Left renal cortex interstitium (tissue), 4 donors: ENCODE measurements around the gene HSD3B7. TPM values are rescaled to one million over a fixed set of nuclear protein-coding genes. Genes with fewer than 3 reads are reported as not detected.
"Not testable (repeated sequence)": the region's sequence is repeated elsewhere in the genome, so short reads cannot be mapped to it uniquely, and the experiment has no call there.

Experiments used
- DNase-seq, 4 donors: peaks; one replicate each; pipeline ENCODE4 v3.0.0-alpha.2; 2013; ENCODE audit warnings: low read depth in 4 of 4, low spot score in 2 of 4, missing footprints in 1 of 4
- polyA plus RNA-seq, 4 donors: library from polyadenylated mRNA; unstranded; fragments of 120-200 nt; gene quantifications; one replicate each; pipeline ENCODE4 v1.2.1, GENCODE V29; 2013; ENCODE audit not compliant: insufficient read length in 4 of 4

The HSD3B7 gene
- polyA plus RNA-seq: 10 to 100 TPM in 2 of 4 donors, 1 to 10 TPM in 2; 7.2 to 12.0 (median 9.4) TPM

DNA sequence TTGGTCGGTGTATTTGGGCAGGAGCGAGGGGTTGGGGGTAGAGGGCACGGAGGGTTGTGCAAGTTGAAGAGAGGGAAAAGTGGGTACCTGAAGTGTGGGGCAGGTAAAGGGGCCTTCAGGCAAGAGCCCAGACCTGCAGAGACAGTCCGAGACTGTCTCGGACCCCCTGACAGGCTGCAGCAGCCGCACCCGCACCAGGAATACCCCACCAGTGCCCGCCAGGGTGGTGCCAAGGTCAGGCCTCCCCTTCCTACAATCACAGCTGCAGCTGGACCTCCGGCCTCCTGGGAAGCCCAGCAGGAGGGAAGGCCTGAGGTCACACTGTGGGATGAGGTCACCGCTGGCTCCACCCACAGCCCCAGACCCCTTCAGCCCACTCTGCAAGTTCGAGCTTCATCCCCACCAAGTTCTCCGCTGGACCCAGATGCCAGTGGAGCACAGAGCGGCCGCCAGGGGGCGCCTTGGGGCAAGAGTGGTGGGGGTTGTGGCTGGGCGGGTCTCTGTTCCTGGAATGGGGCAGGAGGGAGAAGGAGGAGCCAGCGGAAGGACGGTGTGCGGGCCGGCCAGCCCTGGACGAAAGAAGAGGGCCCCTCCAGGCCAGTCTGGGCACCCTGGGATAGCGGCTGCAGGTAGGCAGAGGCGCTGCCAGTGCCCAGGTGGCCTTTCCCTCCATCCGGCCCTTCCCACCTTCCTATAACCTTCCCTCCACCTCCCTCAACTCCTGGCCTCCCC lies at the start of gene HSD3B7:
Gene HSD3B7, plus strand, starts transcription at position 539 of the 732 bp plus-strand sequence. CDS start 452 bp downstream, outside the sequence.
- DNase-seq: peak; percentile 25 to 61 (median 54)

DNA sequence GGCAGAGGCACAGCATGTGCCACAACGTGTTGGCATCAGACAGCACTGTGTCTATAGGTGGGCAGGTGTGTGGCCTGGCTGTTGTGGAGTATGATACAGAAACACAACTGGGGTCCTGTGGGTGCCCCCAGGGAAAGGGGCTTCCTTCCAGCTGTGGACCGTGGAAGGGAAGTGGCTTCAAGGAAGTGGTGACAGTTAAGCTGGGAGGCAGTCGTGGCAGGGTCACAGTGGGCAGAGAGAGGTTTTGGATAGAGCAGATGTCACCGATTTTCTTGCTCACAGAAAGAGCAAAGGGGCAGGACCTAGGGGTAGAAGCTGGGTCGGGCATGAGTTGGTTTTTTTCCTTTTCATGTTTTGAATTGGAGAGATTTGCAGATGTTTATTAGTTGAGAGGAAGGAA lies 47.3 kb upstream of the HSD3B7 start:
- no peak for DNase-seq

DNA sequence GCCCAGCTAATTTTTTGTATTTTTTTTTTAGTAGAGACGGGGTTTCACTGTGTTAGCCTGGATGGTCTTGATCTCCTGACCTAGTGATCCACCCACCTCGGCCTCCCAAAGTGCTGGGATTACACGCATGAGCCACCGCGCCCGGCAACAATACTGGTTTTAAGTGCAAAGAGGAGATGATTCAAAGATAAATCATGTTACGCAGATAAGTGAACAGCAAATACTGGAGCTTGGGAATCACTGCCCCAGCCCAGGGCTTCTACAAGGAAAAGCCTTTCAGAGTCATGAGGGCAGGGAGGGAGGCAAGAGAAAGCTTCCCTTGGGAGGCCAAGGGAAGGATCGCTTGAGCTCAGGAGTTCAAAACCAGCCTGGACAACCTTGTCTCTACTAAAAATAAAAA lies 45.4 kb upstream of the HSD3B7 start:
- not testable (repeated sequence) for DNase-seq

DNA sequence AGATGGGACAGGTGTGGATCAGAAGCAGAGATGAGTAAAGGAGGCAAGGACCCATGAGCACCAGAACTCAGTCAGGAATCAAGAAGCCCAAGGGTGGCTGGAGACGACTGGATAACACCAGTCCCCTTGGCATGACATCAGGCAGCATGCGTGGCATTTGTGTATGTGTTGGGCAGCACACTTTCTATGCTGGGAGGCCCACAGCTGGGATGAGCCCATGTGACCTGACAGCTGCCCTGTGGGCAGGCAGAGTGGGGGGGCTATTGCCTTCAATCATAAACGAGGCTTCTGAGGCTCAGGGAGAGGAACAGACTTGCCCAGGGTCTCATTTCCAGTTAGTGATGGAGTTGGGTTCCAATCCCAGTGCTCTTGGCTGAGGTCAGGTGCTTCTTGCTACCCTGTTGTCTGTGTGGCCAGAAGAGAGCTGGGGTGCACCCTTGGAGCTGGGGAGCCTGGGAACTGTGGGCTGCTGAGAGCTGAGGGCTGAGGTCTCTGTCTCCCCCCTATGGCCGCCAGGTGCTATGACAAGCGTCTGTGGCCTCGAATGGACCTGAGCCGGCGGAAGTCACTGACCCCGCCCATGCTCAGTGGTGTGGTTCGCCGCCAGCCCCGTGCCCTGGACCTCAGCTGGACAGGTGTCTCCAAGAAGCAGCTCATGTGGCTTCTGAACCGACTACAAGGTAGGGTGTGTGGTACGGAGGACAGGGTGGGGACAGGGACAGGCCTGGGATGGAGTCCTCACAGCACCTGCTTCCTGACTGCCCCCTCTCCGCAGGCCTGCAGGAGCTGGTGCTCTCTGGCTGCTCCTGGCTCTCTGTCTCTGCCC lies 43.2 kb upstream of the HSD3B7 start:
- DNase-seq: no peak

DNA sequence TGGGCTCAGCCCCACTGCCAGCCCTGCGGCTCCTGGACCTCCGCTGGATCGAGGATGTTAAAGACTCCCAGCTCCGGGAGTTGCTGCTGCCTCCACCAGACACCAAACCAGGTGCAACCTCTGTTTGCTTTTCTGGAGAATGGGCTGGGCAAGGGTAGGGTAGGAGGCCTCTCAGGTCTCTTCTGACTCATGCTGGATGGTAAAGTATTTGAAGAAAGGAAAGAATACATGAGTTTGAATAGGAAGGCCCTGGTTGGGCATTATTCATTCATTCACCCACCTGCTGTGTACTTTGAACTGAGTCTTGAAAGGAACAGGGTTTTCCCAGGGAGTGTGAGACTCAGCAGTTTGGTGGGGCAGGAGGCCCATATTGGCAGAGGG lies 42.6 kb upstream of the HSD3B7 start:
- no peak for DNase-seq

DNA sequence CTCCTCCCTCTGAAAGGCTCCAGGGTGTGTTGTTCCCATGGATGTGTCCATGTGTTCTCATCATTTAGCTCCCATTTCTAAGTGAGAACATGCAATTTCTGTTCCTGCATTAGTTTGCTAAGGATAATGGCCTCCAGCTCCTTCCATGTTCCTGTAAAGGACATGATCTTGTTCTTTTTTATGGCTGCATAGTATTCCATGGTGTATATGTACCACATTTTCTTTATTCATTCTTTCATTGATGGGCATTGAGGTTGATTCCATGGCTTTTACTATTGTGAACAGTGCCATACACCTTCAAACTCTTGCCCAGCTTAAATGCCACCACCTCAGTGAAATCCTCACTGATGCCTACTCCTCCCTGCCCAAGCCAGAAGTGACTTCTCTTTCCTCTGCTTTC lies 40.7 kb upstream of the HSD3B7 start:
- DNase-seq: no peak

DNA sequence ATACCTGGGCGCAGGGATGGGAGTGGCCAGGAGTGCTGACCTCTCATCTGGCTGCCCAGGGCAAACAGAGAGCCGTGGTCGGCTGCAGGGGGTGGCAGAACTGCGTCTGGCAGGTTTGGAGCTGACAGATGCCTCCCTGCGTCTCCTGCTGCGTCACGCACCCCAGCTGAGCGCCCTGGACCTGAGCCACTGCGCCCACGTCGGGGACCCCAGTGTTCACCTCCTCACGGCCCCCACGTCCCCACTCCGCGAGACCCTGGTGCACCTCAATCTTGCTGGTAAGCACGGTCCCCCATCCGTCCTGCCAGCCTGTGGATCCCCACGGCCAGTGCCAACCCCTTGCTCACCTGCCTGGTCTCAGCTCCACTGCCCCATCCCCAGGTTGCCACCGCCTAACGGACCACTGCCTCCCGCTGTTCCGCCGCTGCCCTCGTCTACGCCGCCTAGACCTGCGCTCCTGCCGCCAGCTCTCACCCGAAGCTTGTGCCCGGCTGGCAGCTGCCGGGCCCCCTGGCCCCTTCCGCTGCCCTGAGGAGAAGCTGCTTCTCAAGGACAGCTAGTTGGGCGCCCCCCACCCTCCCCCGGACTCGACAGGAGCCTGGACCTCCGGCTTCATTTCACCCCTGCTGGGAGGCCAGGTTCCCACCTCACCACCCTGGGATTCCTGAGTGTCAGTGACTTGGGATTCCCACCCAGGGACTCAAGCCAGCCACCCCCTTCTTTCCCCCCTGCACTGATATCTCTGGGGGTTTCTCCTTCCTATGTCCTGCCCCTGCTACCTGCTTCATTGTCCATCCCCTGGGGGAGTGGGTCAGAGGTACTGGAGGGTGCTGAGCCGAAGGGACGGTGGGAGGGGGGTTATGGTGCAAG lies 38.1 kb upstream of the HSD3B7 start:
- no peak for DNase-seq

DNA sequence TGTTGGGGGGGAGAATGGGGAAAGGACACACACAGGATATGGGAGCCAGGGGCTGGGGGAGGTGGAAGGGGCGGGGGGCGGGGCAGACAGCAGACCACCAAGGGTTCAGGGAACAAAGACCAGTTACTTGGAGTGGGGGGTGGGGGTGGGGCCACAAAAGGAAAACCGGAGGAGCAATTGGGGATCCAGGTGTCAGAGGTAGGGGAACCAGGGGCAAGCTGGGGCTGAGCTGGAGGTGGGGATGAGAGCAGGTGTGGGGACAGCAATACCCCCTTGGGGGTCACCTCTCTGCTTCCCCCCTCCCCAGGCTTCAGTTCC lies 37.5 kb upstream of the HSD3B7 start:
- no peak for DNase-seq

DNA sequence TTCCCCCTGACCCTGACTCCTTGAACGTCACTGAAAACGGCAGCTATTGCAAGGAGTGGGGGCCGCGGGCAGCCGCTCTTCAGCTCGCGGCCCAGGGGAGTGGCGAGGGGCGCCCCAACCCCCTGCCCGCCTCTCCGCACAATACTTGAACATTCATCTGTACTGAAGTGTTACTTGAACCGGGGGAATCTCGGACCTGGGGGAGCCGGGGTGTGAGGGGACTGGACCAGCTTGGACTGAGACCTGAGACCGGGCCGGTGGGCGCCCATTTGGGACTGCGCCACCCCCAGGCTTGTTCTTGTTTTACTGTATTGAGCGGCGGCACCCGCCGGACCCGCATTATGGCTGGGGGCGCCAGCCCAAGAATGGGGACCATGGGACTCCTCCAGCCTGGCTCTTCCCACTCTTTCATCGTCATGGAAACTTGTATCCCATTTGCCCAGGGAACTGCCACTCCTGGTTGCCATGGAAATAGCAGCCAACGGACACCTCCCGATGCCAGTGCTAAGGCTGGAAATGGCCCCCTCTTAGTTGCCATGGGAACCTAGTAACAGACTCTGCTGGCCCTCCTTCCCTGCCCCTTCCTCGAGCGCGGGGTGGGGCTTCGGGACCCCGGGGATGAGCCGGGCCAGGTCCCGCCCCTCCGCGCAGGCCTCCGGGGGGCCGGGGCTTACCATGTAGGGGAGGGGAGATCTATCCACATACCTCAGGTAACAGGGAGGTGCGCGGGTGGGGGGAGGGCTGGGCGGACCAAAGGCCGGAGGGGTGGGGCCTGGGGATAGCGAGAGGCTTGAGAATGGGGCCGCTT lies 36.9 kb upstream of the HSD3B7 start:
- DNase-seq: peak; percentile 94 to 99 (median 98)

DNA sequence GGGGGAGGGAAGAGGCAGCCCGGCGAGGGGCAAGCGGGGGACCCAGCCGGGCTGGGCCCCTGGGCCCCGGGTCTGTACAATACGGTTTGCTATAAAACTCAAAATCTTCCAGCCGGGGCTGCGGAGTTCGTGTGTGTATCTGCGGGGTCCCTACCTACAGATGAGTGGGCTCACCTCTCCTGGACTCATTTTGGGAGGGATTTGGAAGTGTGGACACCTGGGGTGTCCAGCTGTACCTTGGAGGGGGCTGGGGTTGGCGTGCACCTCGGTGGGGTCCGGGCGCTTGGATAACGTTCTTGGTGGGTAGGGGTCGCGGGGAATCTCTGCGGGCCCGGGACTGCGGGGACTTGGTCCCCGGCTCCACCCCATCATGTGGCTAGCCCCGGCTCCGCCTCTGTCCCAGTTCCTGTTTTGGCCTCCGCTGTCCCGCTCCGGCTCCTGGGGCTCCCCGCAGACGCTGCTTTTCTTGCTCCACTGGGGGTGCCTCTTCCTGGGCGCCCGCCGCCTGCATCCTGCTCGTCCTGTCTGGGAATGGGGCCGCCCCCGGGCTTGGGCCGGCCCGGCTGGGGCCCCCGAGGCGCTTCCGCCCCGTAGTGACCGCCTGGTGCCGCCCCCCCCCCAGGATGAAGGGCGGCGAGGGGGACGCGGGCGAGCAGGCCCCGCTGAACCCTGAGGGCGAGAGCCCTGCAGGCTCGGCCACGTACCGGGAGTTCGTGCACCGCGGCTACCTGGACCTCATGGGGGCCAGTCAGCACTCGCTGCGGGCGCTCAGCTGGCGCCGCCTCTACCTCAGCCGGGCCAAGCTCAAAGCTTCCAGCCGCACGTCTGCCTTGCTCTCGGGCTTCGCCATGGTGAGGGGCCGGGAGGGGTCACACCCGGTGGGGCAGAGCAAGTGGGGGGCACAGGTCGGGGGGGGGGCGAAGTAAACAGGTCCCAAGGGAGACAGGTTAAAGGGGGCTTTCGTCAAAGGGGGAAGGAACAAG lies 36.0 kb upstream of the HSD3B7 start, which contains the start of gene ORAI3:
Gene ORAI3, plus strand, starts transcription at position 402 of the 983 bp plus-strand sequence. Its CDS starts 222 bp downstream, at position 624.
- DNase-seq: no peak

DNA sequence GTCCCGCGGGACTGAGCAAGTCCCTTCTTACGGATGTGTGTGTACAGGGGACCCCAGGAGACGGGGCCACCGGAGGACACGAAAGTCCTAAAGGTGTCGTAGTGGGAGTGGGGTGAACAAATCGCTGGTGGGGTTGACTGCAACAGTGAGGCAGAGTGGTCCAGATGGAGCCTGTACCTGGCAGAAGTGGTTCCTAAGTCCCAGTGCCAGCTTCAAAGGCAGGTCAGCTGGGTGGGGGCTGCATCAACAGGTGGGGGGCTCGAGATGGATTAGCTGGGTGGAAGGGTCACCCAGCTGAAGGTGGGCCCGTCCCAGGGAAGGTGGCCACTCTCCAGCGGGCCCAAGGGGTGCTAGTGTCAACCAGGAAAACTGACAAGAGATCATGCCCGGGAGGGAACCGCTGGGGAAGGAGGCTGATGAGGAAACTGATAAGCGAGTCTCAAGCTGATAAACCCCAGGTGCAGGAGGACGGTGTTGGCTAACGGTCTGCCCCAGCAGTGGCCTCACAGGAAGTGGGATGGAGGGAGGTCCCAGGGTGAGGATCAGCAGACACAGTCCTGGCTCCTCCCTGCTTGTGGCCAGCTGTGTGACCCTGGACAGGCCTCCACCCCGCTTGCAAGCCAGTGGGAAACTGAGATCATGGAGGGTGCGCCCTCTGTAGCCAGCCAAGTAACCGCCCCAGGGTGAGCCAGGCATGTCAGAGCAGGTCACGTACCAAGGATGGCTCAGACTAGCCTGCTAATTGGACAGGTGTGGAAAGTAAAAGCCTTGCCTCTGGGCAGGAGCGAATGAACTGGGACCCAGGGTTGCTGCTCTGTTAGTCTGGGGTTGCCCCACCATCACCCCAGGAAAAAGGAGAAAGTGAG lies 35.1 kb upstream of the HSD3B7 start:
- no peak for DNase-seq

DNA sequence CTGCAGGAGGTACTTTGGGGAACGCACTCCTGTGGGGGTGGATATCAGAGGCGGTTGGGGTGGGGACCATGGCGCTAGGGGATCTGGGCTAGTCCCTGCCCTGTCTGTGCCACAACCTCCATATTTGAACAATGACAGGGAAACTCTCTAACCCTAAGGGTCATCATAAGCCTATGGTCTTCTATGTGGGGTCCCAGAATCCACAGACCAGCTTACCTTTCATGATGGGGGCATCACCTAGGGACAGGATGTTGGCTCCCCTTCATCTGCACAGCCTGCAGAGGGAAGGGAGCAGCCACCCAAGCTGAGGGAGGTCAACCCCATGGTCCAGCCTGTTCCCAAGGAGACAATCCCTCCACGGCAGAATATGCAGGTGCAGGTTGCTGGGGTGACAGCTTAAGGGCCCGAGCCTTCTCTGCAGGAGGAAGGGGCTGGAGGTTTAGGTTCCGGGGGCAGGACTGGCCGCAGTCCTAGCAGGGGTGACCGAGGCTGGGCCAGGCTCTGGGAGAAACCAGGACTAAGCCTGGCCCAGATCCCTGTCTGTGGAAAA lies 34.4 kb upstream of the HSD3B7 start:
- DNase-seq: no peak

DNA sequence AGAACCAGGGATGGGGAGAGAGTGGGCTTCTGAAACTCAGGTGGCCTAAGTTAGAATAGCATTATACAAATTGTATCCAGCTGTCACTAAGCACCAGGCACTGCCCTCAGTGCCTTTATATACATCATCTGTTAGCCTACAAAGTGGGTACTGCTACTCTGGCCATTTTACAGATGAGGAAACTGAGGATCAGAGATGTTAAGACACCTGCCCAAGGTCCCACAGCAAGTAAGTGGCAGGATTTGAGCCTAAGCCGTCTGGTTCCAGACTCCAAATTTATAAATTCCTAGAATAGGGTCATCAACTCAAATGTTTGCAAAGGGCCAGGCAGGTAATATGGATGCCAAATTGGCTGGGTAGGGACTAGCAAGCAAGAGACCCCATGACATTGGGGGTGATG lies 33.8 kb upstream of the HSD3B7 start:
- DNase-seq: no peak

DNA sequence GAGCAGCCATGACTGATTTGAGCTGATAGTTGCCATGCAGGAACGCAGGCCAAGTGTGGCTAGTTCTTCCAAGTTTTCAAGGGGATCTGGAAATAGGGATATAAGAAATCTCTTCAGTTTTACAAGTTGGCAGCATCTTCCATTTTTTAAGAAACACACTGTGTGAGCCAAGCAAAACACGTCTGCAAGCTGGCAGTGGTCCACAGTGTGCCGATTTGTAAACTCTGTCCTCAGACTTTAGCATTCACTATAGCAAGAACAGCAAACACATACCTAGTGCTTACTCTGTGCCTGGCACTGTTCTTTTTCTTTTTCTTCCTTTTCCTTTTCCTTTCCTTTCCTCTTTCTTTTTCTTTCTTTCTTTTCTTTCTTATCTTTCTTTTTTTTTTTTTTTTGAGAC lies 33.3 kb upstream of the HSD3B7 start:
- no peak for DNase-seq

DNA sequence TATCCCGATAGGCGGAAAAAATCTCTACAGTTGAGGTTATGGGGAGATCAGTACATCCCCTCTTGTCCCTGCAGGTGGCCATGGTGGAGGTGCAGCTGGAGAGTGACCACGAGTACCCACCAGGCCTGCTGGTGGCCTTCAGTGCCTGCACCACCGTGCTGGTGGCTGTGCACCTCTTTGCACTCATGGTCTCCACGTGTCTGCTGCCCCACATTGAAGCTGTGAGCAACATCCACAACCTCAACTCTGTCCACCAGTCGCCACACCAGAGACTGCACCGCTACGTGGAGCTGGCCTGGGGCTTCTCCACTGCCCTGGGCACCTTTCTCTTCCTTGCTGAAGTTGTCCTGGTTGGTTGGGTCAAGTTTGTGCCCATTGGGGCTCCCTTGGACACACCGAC lies 31.9 kb upstream of the HSD3B7 start:
- DNase-seq: no peak

DNA sequence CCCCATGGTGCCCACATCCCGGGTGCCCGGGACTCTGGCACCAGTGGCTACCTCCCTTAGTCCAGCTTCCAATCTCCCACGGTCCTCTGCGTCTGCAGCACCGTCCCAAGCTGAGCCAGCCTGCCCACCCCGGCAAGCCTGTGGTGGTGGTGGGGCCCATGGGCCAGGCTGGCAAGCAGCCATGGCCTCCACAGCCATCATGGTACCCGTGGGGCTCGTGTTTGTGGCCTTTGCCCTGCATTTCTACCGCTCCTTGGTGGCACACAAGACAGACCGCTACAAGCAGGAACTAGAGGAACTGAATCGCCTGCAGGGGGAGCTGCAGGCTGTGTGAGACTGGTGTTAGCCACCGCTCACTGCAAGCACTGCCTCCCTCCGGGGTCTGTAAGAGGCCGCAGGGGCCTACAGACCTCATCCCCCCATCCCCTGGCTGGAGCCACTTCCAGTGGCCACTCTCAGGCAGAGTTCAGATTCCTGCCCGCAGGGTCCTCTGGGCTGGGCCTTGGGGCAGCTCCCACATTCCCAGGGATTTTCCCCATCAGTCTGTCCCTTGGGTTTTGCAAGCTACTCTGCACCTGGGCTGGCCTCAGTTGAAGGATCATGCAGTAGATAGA lies 31.4 kb upstream of the HSD3B7 start:
- peak in 3 of 4 donors; percentile 56 to 78 (median 65) for DNase-seq

DNA sequence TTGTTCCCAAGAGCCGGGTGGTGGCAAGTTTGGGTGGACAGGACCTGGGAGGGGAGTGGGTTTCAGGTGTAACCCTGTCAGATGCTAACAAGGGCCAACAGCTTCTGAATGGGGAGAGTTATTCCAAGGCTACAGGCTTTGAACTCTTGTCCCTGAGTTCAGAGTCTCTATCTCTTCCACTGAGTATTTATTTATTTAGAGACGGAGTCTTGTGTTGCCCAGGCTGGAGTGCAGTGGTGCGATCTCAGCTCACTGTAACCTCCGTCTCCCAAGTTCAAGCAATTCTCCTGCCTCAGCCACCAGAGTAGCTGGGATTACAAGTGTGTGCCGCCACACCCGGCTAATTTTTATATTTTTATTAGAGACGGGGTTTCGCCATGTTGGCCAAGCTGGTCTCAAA lies 30.0 kb upstream of the HSD3B7 start:
- DNase-seq: no peak
